G401 (cell line): ENCODE measurements around the gene KIF1A. TPM values are rescaled to one million over a fixed set of nuclear protein-coding genes. Genes with fewer than 3 reads are reported as not detected.
"Not testable (repeated sequence)": the region's sequence is repeated elsewhere in the genome, so short reads cannot be mapped to it uniquely, and the experiment has no call there.

Experiments used
- DNase-seq: peaks from one replicate; pipeline ENCODE4 v3.0.0-alpha.2; 2015; ENCODE audit warnings: low spot score
- in situ Hi-C: cut with HindIII; loops from 2 replicates; pipeline ENCODE4 v1.10.0; 2016; ENCODE audit warnings: low sequenced_read_pairs, mixed read lengths
- total RNA-seq: library from RNA; depleted of rRNA; stranded (reverse); fragments of >200 nt; shearing (Covaris generic); gene quantifications from 2 replicates; pipeline ENCODE4 v1.2.3, GENCODE V29; 2014

The KIF1A gene
- total RNA-seq, 1 experiment from 2014 or later = 24.9 TPM

- in situ Hi-C loops = no loop called here
- DNase-seq = no peak
These were observed 118.8 kb downstream of the KIF1A start for GRCh38 chr2:240701091-240701735.

- DNase-seq, in situ Hi-C loops: not testable (repeated sequence)
These were observed 119.4 kb downstream of the KIF1A start for GRCh38 chr2:240700616-240701015.

- in situ Hi-C loops, DNase-seq: not testable (repeated sequence)
These were observed 120.2 kb downstream of the KIF1A start for GRCh38 chr2:240699835-240700234.

GRCh38 chr2:240698852-240699561 lies 121.0 kb downstream of the KIF1A start:
- DNase-seq, in situ Hi-C loops: not testable (repeated sequence)

- DNase-seq, in situ Hi-C loops: not testable (repeated sequence)
These were observed 123.5 kb downstream of the KIF1A start for GRCh38 chr2:240696469-240696868.

- in situ Hi-C loops, DNase-seq: not testable (repeated sequence)
These were observed 124.4 kb downstream of the KIF1A start for GRCh38 chr2:240695593-240695992.

- DNase-seq, in situ Hi-C loops: not testable (repeated sequence)
These were observed 125.7 kb downstream of the KIF1A start for GRCh38 chr2:240694304-240694703.

GRCh38 chr2:240692583-240693561 lies 127.1 kb downstream of the KIF1A start:
- in situ Hi-C loops = not testable (repeated sequence)

GRCh38 chr2:240691631-240692420 lies 128.2 kb downstream of the KIF1A start, which contains the start of gene AQP12A:
Gene AQP12A (plus strand): TSS chr2:240691866. CDS start chr2:240691914, 48 bp downstream.
- peak; percentile 28 for DNase-seq
- in situ Hi-C loops = not testable (repeated sequence)

More at GRCh38 chr2:240692583-240693561, 127.1 kb downstream of the KIF1A start:
- DNase-seq = not testable (repeated sequence)

- in situ Hi-C loops, DNase-seq: not testable (repeated sequence)
These were observed 129.0 kb downstream of the KIF1A start for GRCh38 chr2:240691075-240691427.

GRCh38 chr2:240690421-240691074 lies 129.5 kb downstream of the KIF1A start:
- DNase-seq = peak; percentile 87
- in situ Hi-C loops = not testable (repeated sequence)

- in situ Hi-C loops = no loop called here
- peak; percentile 17 for DNase-seq
These were observed 130.0 kb downstream of the KIF1A start for GRCh38 chr2:240689975-240690374.

- in situ Hi-C loops = no loop called here
- no peak for DNase-seq
These were observed 131.5 kb downstream of the KIF1A start for GRCh38 chr2:240688553-240688919.

- in situ Hi-C loops = no loop called here
- DNase-seq = no peak
These were observed 132.1 kb downstream of the KIF1A start for GRCh38 chr2:240687741-240688552.

GRCh38 chr2:240687045-240687740 lies 132.8 kb downstream of the KIF1A start:
- in situ Hi-C loops = no loop called here
- no peak for DNase-seq

- DNase-seq = no peak
- in situ Hi-C loops = no loop called here
These were observed 133.6 kb downstream of the KIF1A start for GRCh38 chr2:240686460-240686859.
